ENCODE results near the gene LEMD2.

DNA sequence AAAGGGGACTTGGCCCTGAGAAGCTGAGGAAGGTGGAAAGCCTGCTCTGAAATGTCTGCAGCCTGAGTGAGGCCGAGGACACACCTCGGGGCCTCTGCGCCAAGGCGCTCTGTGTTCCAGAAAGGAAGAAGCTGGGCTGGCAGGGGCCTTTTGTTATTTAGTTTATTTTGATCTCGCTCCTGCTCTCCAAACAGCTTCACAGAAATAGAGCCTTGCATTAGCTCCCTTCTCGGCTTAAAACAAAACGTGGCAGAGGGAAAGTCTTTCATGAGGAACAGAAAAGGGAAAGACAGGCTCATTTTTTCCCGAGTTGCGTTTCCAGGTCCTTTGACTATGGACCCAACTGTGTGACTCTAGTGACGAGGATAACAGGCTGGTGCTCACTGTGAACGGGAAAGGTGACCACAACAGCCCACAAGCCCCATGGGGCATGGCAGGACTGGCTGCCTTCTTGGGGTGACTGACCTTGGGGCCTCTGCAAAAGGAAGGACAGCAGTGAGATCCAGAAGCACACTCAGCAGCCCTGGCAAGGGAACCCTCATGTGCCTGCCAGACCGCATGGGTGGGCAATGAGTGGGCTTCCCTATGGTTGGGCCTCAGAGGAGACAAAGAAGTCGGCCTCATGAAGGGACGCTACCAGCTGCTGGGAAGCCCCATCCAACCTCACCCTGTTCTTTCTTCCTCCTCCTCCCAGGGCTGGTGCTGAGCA lies 18.7 kb downstream of the LEMD2 start:
- no peak for TF ChIP-seq POLR2A (IDR thresholded peaks at IDR 0.05)
- no peak for TF ChIP-seq EP300 (IDR thresholded peaks at IDR 0.05)

Data from suprapubic skin (tissue), 2 donors.